ENCODE results near the gene SGMS1. TPM values are rescaled to one million over a fixed set of nuclear protein-coding genes. Genes with fewer than 3 reads are reported as not detected.

Gene SGMS1
- polyA plus RNA-seq, 1 donor (not counting 4 experiments of a cell fraction or from before 2014, with no cell fraction given) = 18.3 TPM

DNA sequence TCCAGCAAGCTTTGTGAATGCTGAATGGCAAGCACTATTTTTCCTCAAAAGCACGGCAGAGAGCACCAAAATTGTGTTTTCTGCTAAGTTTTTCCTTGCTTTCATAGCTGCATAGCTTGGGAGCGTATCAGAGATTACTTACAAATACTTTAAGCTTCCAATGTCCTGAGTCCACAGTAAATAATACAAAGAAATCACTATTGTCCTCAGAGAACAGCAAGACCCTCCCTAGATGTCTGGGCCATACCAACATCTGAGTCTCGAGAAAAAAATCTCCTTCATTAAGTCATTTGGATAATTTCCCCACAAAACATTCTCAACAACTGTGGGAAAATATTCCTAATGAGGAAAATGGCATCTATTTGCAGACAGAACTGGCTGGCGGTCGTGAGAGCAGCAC, 41.7 kb downstream of the SGMS1 start:
- H3K4me1 ChIP-seq (ENCODE audit: control insufficient read depth, extremely low read depth, insufficient read depth, low read length) = peaks cover 13% of the 10 kb centered on the region
- no peak for TF ChIP-seq EZH2 (IDR thresholded peaks at IDR 0.05; ENCODE audit: low read length)
- TF ChIP-seq, protein P1, sequence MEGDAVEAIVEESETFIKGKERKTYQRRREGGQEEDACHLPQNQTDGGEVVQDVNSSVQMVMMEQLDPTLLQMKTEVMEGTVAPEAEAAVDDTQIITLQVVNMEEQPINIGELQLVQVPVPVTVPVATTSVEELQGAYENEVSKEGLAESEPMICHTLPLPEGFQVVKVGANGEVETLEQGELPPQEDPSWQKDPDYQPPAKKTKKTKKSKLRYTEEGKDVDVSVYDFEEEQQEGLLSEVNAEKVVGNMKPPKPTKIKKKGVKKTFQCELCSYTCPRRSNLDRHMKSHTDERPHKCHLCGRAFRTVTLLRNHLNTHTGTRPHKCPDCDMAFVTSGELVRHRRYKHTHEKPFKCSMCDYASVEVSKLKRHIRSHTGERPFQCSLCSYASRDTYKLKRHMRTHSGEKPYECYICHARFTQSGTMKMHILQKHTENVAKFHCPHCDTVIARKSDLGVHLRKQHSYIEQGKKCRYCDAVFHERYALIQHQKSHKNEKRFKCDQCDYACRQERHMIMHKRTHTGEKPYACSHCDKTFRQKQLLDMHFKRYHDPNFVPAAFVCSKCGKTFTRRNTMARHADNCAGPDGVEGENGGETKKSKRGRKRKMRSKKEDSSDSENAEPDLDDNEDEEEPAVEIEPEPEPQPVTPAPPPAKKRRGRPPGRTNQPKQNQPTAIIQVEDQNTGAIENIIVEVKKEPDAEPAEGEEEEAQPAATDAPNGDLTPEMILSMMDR (optimal IDR thresholded peaks at IDR 0.05 in 1 of 3, IDR thresholded peaks at IDR 0.05 in 1 of 3, conservative IDR thresholded peaks at IDR 0.05 in 1 of 3; ENCODE audit: extremely low read depth in 1 of 3, insufficient read depth in 2 of 3, low read length in 3 of 3) = no peak
- H3K79me2 ChIP-seq (ENCODE audit: control insufficient read depth, insufficient read depth, low read length) = no peaks in the 10 kb centered on the region
- H3K9ac ChIP-seq (ENCODE audit: control insufficient read depth, extremely low read depth, insufficient read depth, low read length) = no peak overlapping the region
- FAIRE-seq (no peak), DNase-seq (ENCODE audit: low read depth, low spot score) (no peak)
- H4K20me1 ChIP-seq (ENCODE audit: control insufficient read depth, extremely low read depth, insufficient read depth, low read length) = no peaks in the 10 kb centered on the region
- H3K27me3 ChIP-seq (ENCODE audit: control insufficient read depth, extremely low read depth, insufficient read depth, low read length) = no peaks in the 10 kb centered on the region
- no peak overlapping the region for H3K4me2 ChIP-seq (ENCODE audit: control insufficient read depth, extremely low read depth, insufficient read depth, low read depth, low read length)
- H3K9me1 ChIP-seq (ENCODE audit: control insufficient read depth, extremely low read depth, insufficient read depth, low read length) = no peaks in the 10 kb centered on the region
- H3K36me3 ChIP-seq (ENCODE audit: control insufficient read depth in 2 of 2, extremely low read depth in 1 of 2, insufficient read depth in 2 of 2, low read length in 2 of 2) = no peaks in the 10 kb centered on the region
- H3K4me3 ChIP-seq (ENCODE audit: control insufficient read depth in 2 of 3, extremely low read depth in 1 of 3, insufficient read depth in 2 of 3, low read depth in 1 of 3, low read length in 3 of 3) = no peak overlapping the region
- no peaks in the 10 kb centered on the region for H3K9me3 ChIP-seq (ENCODE audit: control insufficient read depth, low read depth, low read length)
- H3K27ac ChIP-seq (ENCODE audit: control insufficient read depth, insufficient read depth, low read length) = no peak overlapping the region
- dilution Hi-C loops (cut with MboI; ENCODE audit: extremely low pct_ligation_motif_present, low sequenced_read_pairs) = no loop called here
- no peak overlapping the region for H2AFZ ChIP-seq (ENCODE audit: control insufficient read depth, low read length)

GRCh38 chr10:50580262-50580891, 43.4 kb downstream of the SGMS1 start:
- peaks cover 12% of the 10 kb centered on the region for H3K4me1 ChIP-seq (ENCODE audit: control insufficient read depth, extremely low read depth, insufficient read depth, low read length)
- TF ChIP-seq, protein P1 (optimal IDR thresholded peaks at IDR 0.05 in 1 of 3, IDR thresholded peaks at IDR 0.05 in 1 of 3, conservative IDR thresholded peaks at IDR 0.05 in 1 of 3; ENCODE audit: extremely low read depth in 1 of 3, insufficient read depth in 2 of 3, low read length in 3 of 3) = no peak
- no peak for TF ChIP-seq EZH2 (IDR thresholded peaks at IDR 0.05; ENCODE audit: low read length)
- H3K4me2 ChIP-seq (ENCODE audit: control insufficient read depth, extremely low read depth, insufficient read depth, low read depth, low read length) = no peak overlapping the region
- FAIRE-seq (peak; percentile 44), DNase-seq (ENCODE audit: low read depth, low spot score) (no peak)
- no peaks in the 10 kb centered on the region for H3K27me3 ChIP-seq (ENCODE audit: control insufficient read depth, extremely low read depth, insufficient read depth, low read length)
- H3K4me3 ChIP-seq (ENCODE audit: control insufficient read depth in 2 of 3, extremely low read depth in 1 of 3, insufficient read depth in 2 of 3, low read depth in 1 of 3, low read length in 3 of 3) = no peak overlapping the region
- no peaks in the 10 kb centered on the region for H3K36me3 ChIP-seq (ENCODE audit: control insufficient read depth in 2 of 2, extremely low read depth in 1 of 2, insufficient read depth in 2 of 2, low read length in 2 of 2)
- H2AFZ ChIP-seq (ENCODE audit: control insufficient read depth, low read length) = no peak overlapping the region
- no peaks in the 10 kb centered on the region for H3K9me3 ChIP-seq (ENCODE audit: control insufficient read depth, low read depth, low read length)
- H3K9ac ChIP-seq (ENCODE audit: control insufficient read depth, extremely low read depth, insufficient read depth, low read length) = no peak overlapping the region
- H3K27ac ChIP-seq (ENCODE audit: control insufficient read depth, insufficient read depth, low read length) = no peak overlapping the region
- dilution Hi-C loops (cut with MboI; ENCODE audit: extremely low pct_ligation_motif_present, low sequenced_read_pairs) = no loop called here
- peaks cover 3% of the 10 kb centered on the region for H3K79me2 ChIP-seq (ENCODE audit: control insufficient read depth, insufficient read depth, low read length)
- H3K9me1 ChIP-seq (ENCODE audit: control insufficient read depth, extremely low read depth, insufficient read depth, low read length) = no peaks in the 10 kb centered on the region
- H4K20me1 ChIP-seq (ENCODE audit: control insufficient read depth, extremely low read depth, insufficient read depth, low read length) = no peaks in the 10 kb centered on the region
